NCI-H1694 treated with DMSO at 0.1 percent for 48 hours (cell line): ENCODE results near the gene FAM110D.

ENCODE experiments used
- DNase-seq: peaks from one replicate; lab custom pipeline; 2025; lab: John Stamatoyannopoulos, UW

The FAM110D gene

DNA sequence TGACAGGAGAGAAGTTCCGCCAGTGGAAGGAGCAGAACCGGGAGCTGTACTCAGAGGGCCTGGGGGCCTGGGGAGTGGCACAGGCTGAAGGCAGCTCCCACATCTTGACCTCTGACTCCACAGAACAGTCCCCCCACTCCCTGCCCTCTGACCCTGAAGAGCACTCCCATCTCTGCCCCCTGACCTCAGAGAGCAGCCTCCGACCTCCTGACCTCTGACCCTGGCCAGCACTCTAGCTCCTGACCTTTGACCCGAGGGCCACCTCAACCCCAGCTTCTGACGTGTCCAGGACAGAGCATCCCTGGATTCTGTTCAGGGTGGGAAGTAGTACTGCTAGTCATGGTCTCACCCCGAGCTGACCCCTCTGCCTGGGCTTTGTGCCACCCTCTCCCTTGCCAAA, 30.5 kb downstream of the FAM110D start:
- no peak for DNase-seq

DNA sequence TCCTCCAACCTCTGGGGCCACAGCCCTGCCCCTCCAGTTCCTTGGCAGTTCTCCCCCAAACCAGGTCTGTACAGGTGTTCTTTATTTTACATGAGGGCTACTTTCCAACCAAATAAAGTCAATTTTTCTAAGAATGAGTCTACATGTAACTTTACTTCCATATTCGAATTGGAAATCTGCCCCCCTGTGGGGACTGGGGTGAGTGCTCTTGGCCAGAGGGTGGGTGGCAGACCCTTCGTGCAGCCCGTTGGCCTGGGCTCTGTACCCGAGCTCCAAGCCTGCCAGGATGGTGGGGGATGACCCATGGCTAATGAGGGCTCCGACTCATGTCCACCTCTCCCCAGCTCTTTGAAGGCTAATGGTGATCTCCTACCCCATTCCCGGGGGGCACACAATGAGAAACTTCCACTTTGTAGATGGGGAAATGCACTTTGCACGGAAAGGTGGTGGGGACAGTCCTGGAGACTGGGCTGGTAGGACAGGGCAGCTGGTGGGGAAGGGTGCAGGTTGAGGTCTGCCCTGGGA, 30.9 kb downstream of the FAM110D start:
- no peak for DNase-seq

DNA sequence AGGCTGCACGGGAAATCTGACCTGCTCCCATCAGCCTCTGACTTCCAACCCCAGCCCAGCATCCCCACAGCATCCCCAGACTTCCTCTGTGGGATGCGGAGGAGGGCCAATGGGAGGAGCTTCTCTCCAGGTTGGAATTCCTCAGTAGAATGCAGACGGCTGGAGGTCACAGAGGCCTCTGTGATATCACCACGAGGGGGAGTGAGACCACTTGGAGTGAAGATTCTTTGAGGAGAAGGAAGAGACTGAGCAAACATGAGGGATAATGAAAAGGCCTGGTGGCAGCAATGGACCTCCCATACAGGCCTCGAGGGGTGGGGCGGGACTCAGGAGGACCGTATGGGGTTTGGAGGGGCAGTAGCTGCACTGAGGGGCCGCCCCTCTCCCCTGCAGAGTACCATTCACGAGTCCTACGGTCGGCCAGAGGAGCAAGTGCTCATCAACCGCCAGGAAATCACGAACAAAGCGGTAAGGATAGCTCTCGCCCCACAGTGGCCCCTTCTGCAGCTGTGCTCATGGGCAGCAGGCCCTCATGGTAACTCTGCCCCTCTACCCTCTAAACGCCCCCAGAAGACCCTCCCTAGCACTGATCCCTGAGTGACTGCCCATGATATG, 31.6 kb downstream of the FAM110D start, which contains the start of gene CATSPER4:
Gene CATSPER4 (plus strand): TSS at position 230 of the 615 bp plus-strand sequence. CDS start 26 bp downstream, at position 256.
- no peak for DNase-seq

DNA sequence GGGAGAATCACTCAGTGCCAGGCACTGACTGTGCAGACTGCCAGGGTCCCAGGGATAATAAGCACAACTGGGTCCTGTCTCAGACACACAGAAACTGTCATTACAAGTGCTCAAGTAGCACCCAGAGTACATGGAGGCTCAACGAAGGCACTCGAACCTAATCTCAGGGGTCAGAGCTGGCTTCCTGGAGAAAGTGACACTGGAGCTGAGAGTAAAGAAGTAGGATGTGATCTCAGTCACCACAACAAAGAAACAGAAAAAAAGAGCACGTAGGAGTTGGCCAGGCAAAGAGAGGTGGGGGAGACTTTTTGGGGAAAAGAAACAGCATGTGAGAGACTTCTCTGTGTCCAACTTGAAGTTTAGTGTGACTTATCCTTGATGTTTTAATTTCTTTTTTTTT, 32.9 kb downstream of the FAM110D start:
- no peak for DNase-seq

DNA sequence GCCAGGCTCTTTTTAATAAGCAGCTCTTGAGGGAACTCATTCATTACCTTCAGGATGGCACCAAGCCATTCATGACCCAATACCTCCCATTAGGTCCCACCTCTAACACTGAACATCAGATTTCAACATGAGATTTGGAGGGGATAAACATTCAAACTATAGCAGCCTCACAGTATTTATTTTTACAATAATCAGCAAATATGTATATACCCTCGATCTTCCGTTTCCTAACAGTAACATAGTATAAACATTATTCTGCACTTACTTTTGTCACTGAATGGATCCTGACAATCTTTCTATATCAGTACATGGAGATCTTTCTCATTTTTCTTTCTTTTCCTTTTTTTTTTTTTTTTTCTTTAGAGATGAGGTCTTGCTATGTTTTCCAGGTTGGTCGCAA, 36.9 kb downstream of the FAM110D start:
- DNase-seq = no peak

DNA sequence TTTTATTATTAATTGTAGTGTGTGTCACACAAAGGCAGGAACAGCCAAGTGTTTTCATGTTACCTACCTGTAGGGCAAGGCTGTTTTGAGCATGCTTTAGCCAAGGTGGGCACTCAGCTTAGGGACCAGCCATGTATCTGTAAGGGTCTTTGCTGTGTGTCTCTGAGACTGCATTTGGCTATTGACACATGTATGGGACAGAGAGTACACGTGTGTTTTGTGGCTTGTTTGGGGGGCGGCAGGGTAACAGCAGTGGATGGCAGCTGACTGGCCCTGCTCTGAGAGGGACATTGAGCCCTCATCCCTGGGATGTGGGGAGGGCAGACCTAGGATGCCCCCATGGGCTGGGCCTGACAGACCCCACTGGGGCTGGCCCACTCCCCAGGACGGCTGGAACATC, 38.4 kb downstream of the FAM110D start:
- DNase-seq = no peak

DNA sequence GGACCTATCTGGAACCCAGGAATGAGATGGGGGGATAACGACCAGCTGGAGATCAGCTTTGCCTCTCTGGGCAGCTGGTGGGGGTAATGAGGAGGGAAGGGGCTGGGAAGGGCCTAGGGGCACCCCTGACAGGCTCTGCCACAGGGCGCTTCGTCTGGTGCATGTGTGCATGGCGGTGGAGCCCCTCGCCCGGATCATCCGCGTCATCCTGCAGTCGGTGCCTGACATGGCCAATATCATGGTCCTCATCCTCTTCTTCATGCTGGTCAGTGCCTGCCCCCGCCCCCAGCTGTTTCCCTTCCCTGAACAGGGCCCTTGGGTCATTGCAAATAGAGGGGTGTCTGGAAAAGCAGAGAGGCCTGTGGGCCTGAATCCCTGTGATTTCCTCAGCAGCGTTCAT, 38.9 kb downstream of the FAM110D start:
- no peak for DNase-seq

DNA sequence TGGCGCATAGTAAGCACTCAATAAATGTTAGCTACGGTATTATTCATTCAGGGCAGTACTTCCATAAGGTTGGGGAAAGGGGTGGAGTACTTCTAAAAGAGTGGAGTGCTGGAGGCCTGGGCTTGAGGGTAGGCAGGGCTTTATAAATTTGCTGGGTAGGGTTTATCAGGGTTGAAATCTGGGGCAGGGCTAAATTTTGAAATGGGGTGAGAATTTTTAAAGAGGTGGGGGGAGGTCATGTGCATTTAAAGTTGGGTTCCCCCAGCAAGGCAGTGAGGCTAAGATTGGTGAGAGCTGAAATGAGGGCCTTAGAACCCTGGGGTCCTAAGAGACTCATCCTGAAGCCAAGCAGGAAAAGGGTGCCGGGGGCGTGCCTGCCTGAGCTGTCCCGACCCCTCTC, 41.5 kb downstream of the FAM110D start:
- DNase-seq = no peak

DNA sequence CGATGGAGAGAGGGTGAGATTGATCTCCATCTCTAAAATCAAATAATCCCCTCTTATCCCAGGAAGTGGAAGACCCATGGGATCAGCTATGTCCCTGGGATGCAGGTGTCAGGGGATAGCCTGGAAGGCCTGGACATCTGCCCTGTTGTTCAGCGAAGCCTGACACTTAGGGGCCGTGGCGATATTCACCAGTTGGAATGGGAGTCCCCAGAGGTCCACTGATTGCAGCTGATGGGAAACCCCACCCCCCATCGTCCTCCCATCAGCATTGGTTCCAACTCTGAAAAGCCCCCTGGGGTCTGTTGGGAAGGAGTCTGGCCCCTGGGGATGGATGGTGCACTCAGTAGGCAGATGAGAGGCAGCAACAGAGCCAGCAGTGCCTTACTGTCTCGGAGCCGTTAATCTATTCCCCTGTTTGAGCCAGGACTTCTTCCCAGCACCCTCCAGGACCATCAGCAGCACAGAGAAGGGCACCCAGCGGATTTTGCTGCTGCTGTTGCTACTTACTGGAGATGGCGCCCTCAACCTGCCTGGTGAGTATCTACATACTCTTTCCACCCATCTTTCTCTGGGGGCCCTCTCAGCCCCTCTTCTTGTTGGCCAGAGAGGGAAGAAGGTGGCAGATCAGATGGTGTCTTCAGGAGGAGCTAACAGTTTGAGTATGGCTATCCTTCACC, 44.9 kb downstream of the FAM110D start:
- DNase-seq = no peak

DNA sequence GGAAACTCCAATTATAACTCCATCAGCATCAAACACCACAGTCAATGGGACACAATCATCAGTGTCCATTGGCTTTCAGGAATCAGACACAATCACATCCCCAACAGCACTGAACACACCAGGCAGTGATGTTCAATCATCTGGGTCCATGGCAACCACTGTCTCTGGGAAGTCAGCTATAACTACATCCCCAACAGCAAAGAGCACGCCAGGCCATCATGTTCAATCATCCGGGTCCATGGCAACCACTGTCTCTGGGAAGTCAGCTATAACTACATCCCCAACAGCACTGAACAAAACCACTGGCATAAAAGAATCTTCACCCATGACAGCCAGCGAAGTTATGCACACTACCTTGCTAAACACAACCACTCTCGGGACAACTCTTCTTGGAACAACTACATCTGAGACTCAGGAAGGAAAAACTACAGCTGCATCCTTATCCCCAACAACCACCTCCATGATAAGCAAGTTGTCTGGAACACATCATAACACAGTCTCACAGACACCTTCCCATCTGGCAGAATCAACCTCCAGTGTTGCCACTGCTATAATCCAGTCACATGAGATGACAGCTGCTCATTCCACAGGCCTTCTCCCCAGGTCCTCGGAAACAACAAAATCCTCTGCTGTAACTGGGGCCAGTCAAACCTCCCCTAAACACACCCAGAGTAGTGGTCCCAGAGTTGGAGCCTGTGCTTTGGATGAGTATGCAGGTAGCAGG, 51.4 kb downstream of the FAM110D start:
- DNase-seq = peak; percentile 32

DNA sequence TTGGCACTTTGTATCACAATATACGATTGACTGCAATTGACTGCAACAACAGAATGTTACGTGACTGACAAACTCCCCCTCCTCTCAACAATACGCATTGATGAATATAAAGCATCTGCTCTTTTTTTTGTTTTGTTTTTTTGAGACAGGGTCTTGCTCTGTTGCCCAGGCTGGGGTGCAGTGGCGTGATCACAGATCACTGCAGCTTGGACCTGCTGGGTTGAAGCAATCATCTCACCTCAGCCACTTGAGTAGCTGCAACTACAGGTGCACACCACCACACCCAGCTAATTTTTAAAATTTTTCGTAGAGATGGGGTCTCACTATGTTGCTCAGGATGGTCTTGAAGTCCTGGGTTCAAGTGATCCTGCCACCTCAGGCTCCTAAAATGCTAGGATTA, 53.8 kb downstream of the FAM110D start:
- DNase-seq = no peak

DNA sequence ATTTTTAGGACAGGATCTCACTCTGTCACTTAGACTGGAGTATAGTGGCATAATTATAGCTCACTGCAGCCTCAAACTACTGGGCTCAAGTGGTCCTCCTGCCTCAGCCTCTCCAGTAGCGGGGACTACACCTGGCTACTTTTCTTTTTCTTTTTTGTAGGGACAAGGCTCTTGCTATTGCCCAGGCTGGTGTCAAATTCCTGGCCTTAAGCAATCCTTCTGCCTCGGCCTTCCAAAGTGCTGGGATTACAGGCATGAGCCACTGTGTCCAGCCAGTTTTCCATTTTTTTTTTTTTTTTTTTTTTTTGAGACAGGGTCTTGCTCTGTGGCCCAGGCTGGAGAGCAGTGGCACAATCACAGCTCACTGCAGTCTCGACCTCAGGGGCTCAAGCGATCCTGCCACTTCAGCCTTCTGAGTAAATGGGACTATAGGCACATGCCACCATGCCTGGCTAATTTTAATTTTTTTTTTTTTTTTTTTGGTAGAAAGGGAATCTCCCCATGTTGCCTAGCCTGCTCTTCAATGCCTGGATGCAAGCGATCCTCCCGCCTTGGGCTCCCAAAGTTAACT, 54.5 kb downstream of the FAM110D start:
- no peak for DNase-seq
